Measurements from ENCODE around the gene ATG9A. TPM values are rescaled to one million over a fixed set of nuclear protein-coding genes. Genes with fewer than 3 reads are reported as not detected.

ATG9A gene
- total RNA-seq, 4 donors from 2014 or later, result 39.8 to 82.6 (median 47.0) TPM

DNA sequence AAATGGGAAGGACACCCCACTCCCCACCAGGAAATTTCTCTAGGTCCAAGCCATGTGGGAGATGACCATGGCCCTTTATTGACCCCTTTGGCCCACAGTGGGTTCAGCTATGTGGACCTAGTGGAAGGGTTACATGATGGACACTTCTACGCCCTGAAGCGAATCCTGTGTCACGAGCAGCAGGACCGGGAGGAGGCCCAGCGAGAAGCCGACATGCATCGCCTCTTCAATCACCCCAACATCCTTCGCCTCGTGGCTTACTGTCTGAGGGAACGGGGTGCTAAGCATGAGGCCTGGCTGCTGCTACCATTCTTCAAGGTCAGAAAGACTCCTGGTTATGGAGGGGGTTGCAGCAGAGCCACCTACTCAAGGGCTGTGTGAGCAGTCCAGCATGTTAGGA, 17.1 kb upstream of the ATG9A start:
- Histone ChIP-seq H3K4me3 (no peak overlapping the region), H3K27me3 (no peaks in the 10 kb centered on the region), H3K4me1 (peaks cover 3 to 67% (median 24%) of the 10 kb centered on the region in 3 donors), H3K27ac (peak overlapping the region in 3 of 4 donors; percentile 14 to 94 (median 89)), H3K9me3 (no peaks in the 10 kb centered on the region), H3K36me3 (peaks cover 0 to 45% of the 10 kb centered on the region in 2 donors)
- ATAC-seq, result no peak
- WGBS, 2 donors (ENCODE audit: low coverage in 1 of 2), result no CpG with 5 or more reads among the region's 10 CpGs
- TF ChIP-seq, protein P1, sequence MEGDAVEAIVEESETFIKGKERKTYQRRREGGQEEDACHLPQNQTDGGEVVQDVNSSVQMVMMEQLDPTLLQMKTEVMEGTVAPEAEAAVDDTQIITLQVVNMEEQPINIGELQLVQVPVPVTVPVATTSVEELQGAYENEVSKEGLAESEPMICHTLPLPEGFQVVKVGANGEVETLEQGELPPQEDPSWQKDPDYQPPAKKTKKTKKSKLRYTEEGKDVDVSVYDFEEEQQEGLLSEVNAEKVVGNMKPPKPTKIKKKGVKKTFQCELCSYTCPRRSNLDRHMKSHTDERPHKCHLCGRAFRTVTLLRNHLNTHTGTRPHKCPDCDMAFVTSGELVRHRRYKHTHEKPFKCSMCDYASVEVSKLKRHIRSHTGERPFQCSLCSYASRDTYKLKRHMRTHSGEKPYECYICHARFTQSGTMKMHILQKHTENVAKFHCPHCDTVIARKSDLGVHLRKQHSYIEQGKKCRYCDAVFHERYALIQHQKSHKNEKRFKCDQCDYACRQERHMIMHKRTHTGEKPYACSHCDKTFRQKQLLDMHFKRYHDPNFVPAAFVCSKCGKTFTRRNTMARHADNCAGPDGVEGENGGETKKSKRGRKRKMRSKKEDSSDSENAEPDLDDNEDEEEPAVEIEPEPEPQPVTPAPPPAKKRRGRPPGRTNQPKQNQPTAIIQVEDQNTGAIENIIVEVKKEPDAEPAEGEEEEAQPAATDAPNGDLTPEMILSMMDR (IDR thresholded peaks at IDR 0.05), result no peak
- TF ChIP-seq EP300 (IDR thresholded peaks at IDR 0.05) (no peak), POLR2AphosphoS5 (IDR thresholded peaks at IDR 0.05) (no peak)

DNA sequence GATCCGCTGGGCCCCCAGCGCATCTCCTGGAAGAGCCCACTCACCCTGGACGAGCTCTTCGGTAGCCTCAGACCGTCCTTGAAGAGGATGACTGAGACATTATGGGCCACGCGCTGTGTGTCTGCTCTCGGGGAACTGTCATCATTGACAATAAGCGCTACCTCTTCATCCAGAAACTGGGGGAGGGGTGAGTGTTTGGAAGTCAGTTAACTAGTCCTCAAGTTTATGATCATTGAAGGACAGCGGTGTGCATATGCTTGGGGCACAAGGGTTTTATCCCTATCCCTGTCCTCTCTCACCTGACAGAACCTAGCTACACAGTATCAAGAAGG, 16.4 kb upstream of the ATG9A start:
- no peak for ATAC-seq
- no peaks in the 10 kb centered on the region for H3K9me3 ChIP-seq
- 40 to 57% methylated on average over 1 to 2 of the region's 10 CpGs for WGBS, 2 donors (ENCODE audit: low coverage in 1 of 2)
- peaks cover 3 to 60% (median 24%) of the 10 kb centered on the region in 3 donors for H3K4me1 ChIP-seq
- peaks cover 0 to 38% of the 10 kb centered on the region in 2 donors for H3K36me3 ChIP-seq
- no peak for TF ChIP-seq EP300 (IDR thresholded peaks at IDR 0.05)
- TF ChIP-seq, protein P1 (IDR thresholded peaks at IDR 0.05), result no peak
- TF ChIP-seq POLR2A (IDR thresholded peaks at IDR 0.05), result no peak
- no peak for TF ChIP-seq POLR2AphosphoS5 (IDR thresholded peaks at IDR 0.05)
- H3K27me3 ChIP-seq, result no peaks in the 10 kb centered on the region
- peak overlapping the region; percentile 66 to 90 for H3K4me3 ChIP-seq
- H3K27ac ChIP-seq, result peak overlapping the region; percentile 89 to 96 (median 93)

DNA sequence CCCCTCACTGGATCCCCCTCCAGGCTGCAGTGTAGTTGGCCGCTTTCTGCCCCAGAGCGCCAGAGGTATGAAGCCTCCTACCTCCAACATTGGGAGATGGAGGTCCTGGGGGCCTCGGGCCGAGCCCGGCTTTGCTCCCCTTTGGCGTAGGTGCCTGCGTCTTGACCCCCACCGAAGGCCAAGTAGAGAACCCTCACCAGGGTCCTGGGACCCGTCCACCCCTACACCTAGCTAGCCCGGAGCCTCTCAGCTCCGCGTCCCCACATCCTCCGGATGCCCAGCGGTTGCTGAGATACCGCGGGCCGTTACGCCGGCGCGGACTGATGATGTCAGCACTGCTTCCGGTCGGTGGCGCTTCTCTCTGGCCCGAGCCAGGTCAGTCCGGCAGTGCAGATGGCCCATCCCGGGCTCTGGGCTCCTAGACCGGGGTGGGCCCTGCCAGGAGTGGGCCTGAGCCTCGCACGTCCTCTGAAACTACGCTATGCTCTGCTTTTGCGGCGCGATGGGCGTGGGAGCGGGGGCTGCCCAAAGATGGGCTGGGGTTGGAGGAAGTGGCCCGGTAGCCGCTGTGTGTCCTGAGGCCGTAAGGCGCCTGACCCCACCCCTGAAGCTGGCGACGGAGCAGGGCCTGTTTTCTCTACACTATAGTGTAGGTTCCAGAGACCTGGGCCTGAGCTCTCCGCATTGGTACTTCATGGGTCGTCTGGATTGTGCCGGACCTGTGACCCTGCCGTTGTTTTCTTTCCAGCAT, 15.9 kb upstream of the ATG9A start, which contains the start of the genes GLB1L and STK16:
TSS of gene GLB1L (minus strand) at position 297 of the 751 bp plus-strand sequence. CDS start 1,871 bp downstream, outside the sequence.
TSS of gene STK16 (plus strand) at position 332 of the 751 bp plus-strand sequence. CDS start 521 bp downstream, outside the sequence.
- Histone ChIP-seq H3K4me1 (peaks cover 3 to 55% (median 22%) of the 10 kb centered on the region in 3 donors), H3K9me3 (no peaks in the 10 kb centered on the region), H3K36me3 (peaks cover 0 to 32% of the 10 kb centered on the region in 2 donors), H3K27ac (peak within 1 kb of the TSS; percentile 89 to 96 (median 93)), H3K4me3 (peak within 1 kb of the TSS; percentile 66 to 90), H3K27me3 (no peaks in the 10 kb centered on the region)
- WGBS, 2 donors (ENCODE audit: low coverage in 1 of 2), result 0% methylated on average over 8 of the region's 46 CpGs; no CpG with 5 or more reads in 1 of the 2 donors
- peak; percentile 93 for ATAC-seq
- TF ChIP-seq POLR2AphosphoS5 (IDR thresholded peaks at IDR 0.05), result peak; percentile 91
- no peak for TF ChIP-seq EP300 (IDR thresholded peaks at IDR 0.05)
- TF ChIP-seq, protein P1 (IDR thresholded peaks at IDR 0.05), result peak in 1 of 4 experiments; percentile 7
- peak; percentile 79 to 82 for TF ChIP-seq POLR2A (IDR thresholded peaks at IDR 0.05)

DNA sequence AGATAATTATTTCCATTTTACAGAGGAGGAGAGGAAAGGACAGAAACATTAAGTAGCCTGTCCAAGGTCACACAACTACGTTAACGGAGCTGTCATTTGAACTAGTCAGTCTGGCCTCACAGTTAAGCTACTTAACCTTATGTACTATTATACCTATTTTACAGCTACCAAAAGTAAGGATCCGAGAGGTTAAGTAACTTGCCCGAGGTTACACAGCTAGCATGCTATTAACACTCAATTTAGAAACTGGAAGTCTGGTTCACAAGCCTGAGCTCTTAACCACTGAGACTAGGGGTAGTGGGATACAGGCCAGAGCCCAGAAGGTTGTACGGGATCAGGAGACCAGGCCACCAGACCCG, 15.3 kb upstream of the ATG9A start:
- Histone ChIP-seq H3K27ac (peak overlapping the region; percentile 89 to 96 (median 93)), H3K9me3 (no peaks in the 10 kb centered on the region), H3K4me1 (peaks cover 3 to 49% (median 16%) of the 10 kb centered on the region in 3 donors), H3K27me3 (no peaks in the 10 kb centered on the region), H3K4me3 (peak overlapping the region; percentile 66 to 90), H3K36me3 (peaks cover 0 to 30% of the 10 kb centered on the region in 2 donors)
- no peak for ATAC-seq
- TF ChIP-seq POLR2AphosphoS5 (IDR thresholded peaks at IDR 0.05) (no peak), EP300 (IDR thresholded peaks at IDR 0.05) (no peak), POLR2A (IDR thresholded peaks at IDR 0.05) (no peak)
- TF ChIP-seq, protein P1 (IDR thresholded peaks at IDR 0.05), result no peak
- WGBS, 2 donors (ENCODE audit: low coverage in 1 of 2), result 42 to 66% methylated on average over 4 of the region's 6 CpGs

Data from gastroesophageal sphincter (tissue), 4 donors.